Activated T-helper 1 cell treated with anti-CD3 and anti-CD28 coated beads, Interleukin-12 subunit alpha, Interleukin-12 subunit beta, Interleukin-2, Interleukin-4 antibody, amounts not matched to agents 30 ng/mL and 10 ng/mL and 1 ng/mL, durations not matched to agents 14 hours and 24 hours and 36 hours (primary cell): ENCODE measurements around the gene SFXN4. TPM values are rescaled to one million over a fixed set of nuclear protein-coding genes. Genes with fewer than 3 reads are reported as not detected.

Experiments used
- DNase-seq: peaks from one replicate; pipeline ENCODE4 v3.0.0; 2021; ENCODE audit warnings: low spot score
- H3K27ac Mint-ChIP-seq: one replicate; pipeline ENCODE4 v1.8.0; 2021; ENCODE audit warnings: mild to moderate bottlenecking, mixed read lengths
- H3K27me3 Mint-ChIP-seq: one replicate; pipeline ENCODE4 v1.8.0; 2022; ENCODE audit warnings: mild to moderate bottlenecking, moderate library complexity, mixed read lengths; ENCODE audit not compliant: insufficient read depth
- H3K36me3 Mint-ChIP-seq: one replicate; pipeline ENCODE4 v1.8.0; 2021; ENCODE audit warnings: low read depth, mixed read lengths
- H3K4me1 Mint-ChIP-seq: one replicate; pipeline ENCODE4 v1.8.0; 2021; ENCODE audit warnings: low read depth, mixed read lengths
- H3K4me3 Mint-ChIP-seq: one replicate; pipeline ENCODE4 v1.8.0; 2021; ENCODE audit warnings: mild to moderate bottlenecking, moderate library complexity, mixed read lengths
- H3K9me3 Mint-ChIP-seq: one replicate; pipeline ENCODE4 v1.8.0; 2021; ENCODE audit warnings: mixed read lengths
- intact Hi-C: fragments of 100-400 bp; cut with micrococcal nuclease; formaldehyde crosslinking; loops from one replicate; pipeline ENCODE4 v1.15.1; 2024
- total RNA-seq: library from RNA; stranded (reverse); gene quantifications from 2 replicates; pipeline ENCODE4 v1.2.3, GENCODE V29; 2022

Gene SFXN4
- total RNA-seq, 1 donor from 2014 or later, result 58.7 TPM

DNA sequence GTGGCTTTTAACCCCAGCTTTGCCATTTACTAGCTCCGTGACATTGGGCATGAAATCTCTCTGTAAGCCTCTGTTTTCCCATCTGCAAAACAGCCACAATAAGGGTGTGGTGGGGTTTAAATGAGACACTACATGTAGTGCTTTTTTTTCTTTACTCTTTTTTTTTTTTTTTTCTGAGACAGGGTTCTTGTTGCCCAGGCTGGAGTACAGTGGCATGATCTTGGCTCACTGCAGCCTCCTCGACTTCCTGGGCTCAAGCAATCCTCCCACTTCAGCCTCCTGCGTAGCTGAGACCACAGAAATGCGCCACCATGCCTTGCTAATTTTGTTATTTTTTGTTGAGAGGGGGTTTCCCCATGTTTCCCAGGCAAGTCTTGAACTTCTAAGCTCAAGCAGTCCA is 69.9 kb downstream of the SFXN4 start:
- no peaks in the 10 kb centered on the region for H3K36me3 Mint-ChIP-seq
- intact Hi-C loops, result no loop called here
- no peaks in the 10 kb centered on the region for H3K27me3 Mint-ChIP-seq
- H3K4me1 Mint-ChIP-seq, result peaks cover 37% of the 10 kb centered on the region
- no peaks in the 10 kb centered on the region for H3K9me3 Mint-ChIP-seq
- no peak overlapping the region for H3K4me3 Mint-ChIP-seq
- DNase-seq, result no peak
- H3K27ac Mint-ChIP-seq, result no peak overlapping the region

DNA sequence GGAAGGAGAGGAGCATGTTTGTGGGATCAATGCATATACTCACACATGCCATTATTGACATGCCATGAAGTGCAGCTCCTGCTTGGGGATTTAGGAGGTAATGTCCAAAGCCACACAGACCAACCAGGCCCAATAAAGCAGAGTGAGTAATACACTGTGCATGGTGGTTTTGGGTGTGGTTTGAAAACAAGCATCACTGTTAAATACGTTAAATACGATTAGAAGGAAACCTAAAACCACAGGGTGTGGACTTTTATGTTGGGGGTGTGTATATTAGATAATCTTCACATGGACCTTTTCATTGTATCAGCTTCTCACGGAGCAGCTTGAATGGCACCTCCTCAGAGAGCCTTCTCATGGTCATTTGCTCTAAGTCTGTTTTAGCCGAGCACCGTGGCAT is 74.5 kb downstream of the SFXN4 start:
- Mint-ChIP-seq H3K36me3 (peaks cover 2% of the 10 kb centered on the region), H3K4me3 (peak overlapping the region; percentile 4), H3K27me3 (no peaks in the 10 kb centered on the region), H3K4me1 (peaks cover 39% of the 10 kb centered on the region), H3K27ac (no peak overlapping the region), H3K9me3 (no peaks in the 10 kb centered on the region)
- DNase-seq, result peak; percentile 20
- intact Hi-C loops, result no loop called here

Other genes with a start within 250 kb of the SFXN4 start
- gene NANOS1, start 136.0 kb downstream of the SFXN4 start, total RNA-seq, result 0.73 and 1.0 TPM in 2 replicates
- 181 and 183 TPM in 2 replicates for gene EIF3A, start 84.9 kb downstream of the SFXN4 start, total RNA-seq
- gene DENND10, start 61.6 kb downstream of the SFXN4 start, total RNA-seq, result 20.1 and 25.4 TPM in 2 replicates
- 158 and 163 TPM in 2 replicates for gene PRDX3, start 13.1 kb upstream of the SFXN4 start, total RNA-seq
- gene GRK5, start 41.9 kb upstream of the SFXN4 start, total RNA-seq, result 25.3 and 25.8 TPM in 2 replicates